WTC11 (cell line): ENCODE results near the gene KLHL29. TPM values are rescaled to one million over a fixed set of nuclear protein-coding genes. Genes with fewer than 3 reads are reported as not detected.

ENCODE experiments used
- ATAC-seq: fragments of 200-7000 bp; cut with Tn5 transposase; 2 replicates; pipeline ENCODE4 v1.10.0; 2021; ENCODE audit warnings: mild to moderate bottlenecking, moderate library complexity
- CTCF ChIA-PET: fragments of 300-600 bp; sonication (Branson Sonifier 250); formaldehyde crosslinking; loops from one replicate; lab custom pipeline; 2021; ENCODE audit warnings: antibody characterized with exemption; lab: Charles Lee
- POLR2A ChIA-PET: fragments of 350-600 bp; sonication (Branson Sonifier 250); formaldehyde crosslinking; loops from one replicate; lab custom pipeline; 2021; ENCODE audit warnings: antibody characterized with exemption; lab: Charles Lee
- DNase-seq: peaks from one replicate; pipeline ENCODE4 v3.0.0; 2021; ENCODE audit warnings: low spot score
- H3K27ac Mint-ChIP-seq: 2 replicates; pipeline ENCODE4 v1.8.0; 2021; ENCODE audit warnings: mixed read lengths
- H3K27me3 Mint-ChIP-seq: 2 replicates; pipeline ENCODE4 v1.8.0; 2021; ENCODE audit warnings: low read depth, mild to moderate bottlenecking, moderate library complexity, mixed read lengths
- H3K36me3 Mint-ChIP-seq: 2 replicates; pipeline ENCODE4 v1.8.0; 2021; ENCODE audit warnings: mixed read lengths
- H3K4me1 Mint-ChIP-seq: 2 replicates; pipeline ENCODE4 v1.8.0; 2022; ENCODE audit warnings: mixed read lengths
- H3K4me3 Mint-ChIP-seq: 2 replicates; pipeline ENCODE4 v1.8.0; 2021; ENCODE audit warnings: mild to moderate bottlenecking, moderate library complexity, mixed read lengths
- H3K9me3 Mint-ChIP-seq: 2 replicates; pipeline ENCODE4 v1.8.0; 2021; ENCODE audit warnings: mixed read lengths
- AFF4 ChIP-seq: sonication (generic); formaldehyde crosslinking; IDR thresholded peaks from 2 replicates; pipeline ENCODE4 v1.8.1; 2023; ENCODE audit warnings: mild to moderate bottlenecking, missing genetic modification reagents, borderline replicate concordance
- ATF2 ChIP-seq: sonication (generic); formaldehyde crosslinking; IDR thresholded peaks from 2 replicates; pipeline ENCODE4 v1.8.1; 2022; ENCODE audit warnings: low read depth, missing genetic modification reagents, borderline replicate concordance
- ATF6 ChIP-seq: sonication (generic); formaldehyde crosslinking; IDR thresholded peaks from 2 replicates; pipeline ENCODE4 v1.8.1; 2023; ENCODE audit warnings: mild to moderate bottlenecking, missing genetic modification reagents
- CREM ChIP-seq: sonication (generic); formaldehyde crosslinking; IDR thresholded peaks from 2 replicates; pipeline ENCODE4 v1.8.1; 2022; ENCODE audit warnings: mild to moderate bottlenecking, missing genetic modification reagents, moderate library complexity
- GTF2I ChIP-seq: fragments of 250-450 bp; sonication (Bioruptor Pico); conservative IDR thresholded peaks from 2 replicates; pipeline ENCODE4 v1.4.0; 2021; ENCODE audit warnings: mild to moderate bottlenecking
- MXD4 ChIP-seq: fragments of 250-450 bp; sonication (Bioruptor Pico); IDR thresholded peaks from 2 replicates; pipeline ENCODE4 v1.8.0; 2021; ENCODE audit warnings: mild to moderate bottlenecking, moderate library complexity, borderline replicate concordance
- PREB ChIP-seq: sonication (generic); formaldehyde crosslinking; IDR thresholded peaks from 2 replicates; pipeline ENCODE4 v1.8.1; 2022; ENCODE audit warnings: mild to moderate bottlenecking, missing genetic modification reagents, moderate library complexity, borderline replicate concordance
- RELA ChIP-seq: sonication (generic); formaldehyde crosslinking; IDR thresholded peaks from 2 replicates; pipeline ENCODE4 v1.8.1; 2022; ENCODE audit warnings: missing genetic modification reagents, mild to moderate bottlenecking, borderline replicate concordance
- SOX15 ChIP-seq: fragments of 250-450 bp; sonication (Bioruptor Pico); IDR thresholded peaks from 2 replicates; pipeline ENCODE4 v1.9.0; 2021; ENCODE audit warnings: mild to moderate bottlenecking
- SP1 ChIP-seq: sonication (generic); formaldehyde crosslinking; conservative IDR thresholded peaks from 2 replicates; pipeline ENCODE4 v1.8.1; 2022; ENCODE audit warnings: missing genetic modification reagents
- TEAD4 ChIP-seq: sonication (generic); formaldehyde crosslinking; IDR thresholded peaks from 2 replicates; pipeline ENCODE4 v1.8.0; 2022; ENCODE audit warnings: mild to moderate bottlenecking, missing genetic modification reagents
- TP53 ChIP-seq: sonication (generic); formaldehyde crosslinking; IDR thresholded peaks from 2 replicates; pipeline ENCODE4 v1.8.1; 2023; ENCODE audit warnings: mild to moderate bottlenecking, missing genetic modification reagents
- ZNF396 ChIP-seq: fragments of 250-450 bp; sonication (Bioruptor Pico); IDR thresholded peaks from 2 replicates; pipeline ENCODE4 v1.8.0; 2021; ENCODE audit warnings: mild to moderate bottlenecking, moderate library complexity, borderline replicate concordance
- total RNA-seq: library from RNA; stranded (reverse); gene quantifications from 3 replicates; pipeline ENCODE4 v1.2.3, GENCODE V29; 2021
- TF ChIP-seq, protein P1 (sequence below): sonication (generic); formaldehyde crosslinking; conservative IDR thresholded peaks from 2 replicates; pipeline ENCODE4 v1.8.1; 2023; ENCODE audit warnings: mild to moderate bottlenecking, low read depth, missing genetic modification reagents, moderate library complexity
- TF ChIP-seq, protein P2 (sequence below): fragments of 250-450 bp; sonication (Bioruptor Pico); conservative IDR thresholded peaks from 2 replicates; pipeline ENCODE4 v1.9.0; 2021; ENCODE audit warnings: mild to moderate bottlenecking
- TF ChIP-seq, protein P3 (sequence below): sonication (generic); formaldehyde crosslinking; IDR thresholded peaks from 2 replicates; pipeline ENCODE4 v1.8.1; 2023; ENCODE audit warnings: mild to moderate bottlenecking, missing genetic modification reagents

The KLHL29 gene
- total RNA-seq, 1 experiment from 2014 or later = 7.1 TPM

GRCh38 chr2:23592061-23592685 lies 207.2 kb downstream of the KLHL29 start:
- no peak for DNase-seq
- H3K4me3 Mint-ChIP-seq = no peak overlapping the region
- ATAC-seq = no peak
- H3K9me3 Mint-ChIP-seq = no peaks in the 10 kb centered on the region
- CTCF ChIA-PET = interaction anchor here (0.5 kb wide), 1 partner anchor 225 kb away, joined by 3 read pairs; no protein-coding TSS in a partner anchor
- peaks cover 3% of the 10 kb centered on the region for H3K4me1 Mint-ChIP-seq
- H3K27ac Mint-ChIP-seq = no peak overlapping the region
- TF ChIP-seq SOX15 (CRISPR knock-in tag) (no peak), ATF2 (CRISPR knock-in tag) (no peak), MXD4 (CRISPR knock-in tag) (no peak), RELA (CRISPR knock-in tag) (no peak), CREM (no peak), PREB (CRISPR knock-in tag) (no peak), AFF4 (CRISPR knock-in tag) (no peak), TP53 (CRISPR knock-in tag) (no peak), GTF2I (CRISPR knock-in tag) (no peak), SP1 (no peak), ATF6 (CRISPR knock-in tag) (no peak), ZNF396 (CRISPR knock-in tag) (no peak), TEAD4 (CRISPR knock-in tag) (no peak)
- TF ChIP-seq, protein P1, sequence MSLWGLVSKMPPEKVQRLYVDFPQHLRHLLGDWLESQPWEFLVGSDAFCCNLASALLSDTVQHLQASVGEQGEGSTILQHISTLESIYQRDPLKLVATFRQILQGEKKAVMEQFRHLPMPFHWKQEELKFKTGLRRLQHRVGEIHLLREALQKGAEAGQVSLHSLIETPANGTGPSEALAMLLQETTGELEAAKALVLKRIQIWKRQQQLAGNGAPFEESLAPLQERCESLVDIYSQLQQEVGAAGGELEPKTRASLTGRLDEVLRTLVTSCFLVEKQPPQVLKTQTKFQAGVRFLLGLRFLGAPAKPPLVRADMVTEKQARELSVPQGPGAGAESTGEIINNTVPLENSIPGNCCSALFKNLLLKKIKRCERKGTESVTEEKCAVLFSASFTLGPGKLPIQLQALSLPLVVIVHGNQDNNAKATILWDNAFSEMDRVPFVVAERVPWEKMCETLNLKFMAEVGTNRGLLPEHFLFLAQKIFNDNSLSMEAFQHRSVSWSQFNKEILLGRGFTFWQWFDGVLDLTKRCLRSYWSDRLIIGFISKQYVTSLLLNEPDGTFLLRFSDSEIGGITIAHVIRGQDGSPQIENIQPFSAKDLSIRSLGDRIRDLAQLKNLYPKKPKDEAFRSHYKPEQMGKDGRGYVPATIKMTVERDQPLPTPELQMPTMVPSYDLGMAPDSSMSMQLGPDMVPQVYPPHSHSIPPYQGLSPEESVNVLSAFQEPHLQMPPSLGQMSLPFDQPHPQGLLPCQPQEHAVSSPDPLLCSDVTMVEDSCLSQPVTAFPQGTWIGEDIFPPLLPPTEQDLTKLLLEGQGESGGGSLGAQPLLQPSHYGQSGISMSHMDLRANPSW (CRISPR knock-in tag) = no peak
- TF ChIP-seq, protein P2, sequence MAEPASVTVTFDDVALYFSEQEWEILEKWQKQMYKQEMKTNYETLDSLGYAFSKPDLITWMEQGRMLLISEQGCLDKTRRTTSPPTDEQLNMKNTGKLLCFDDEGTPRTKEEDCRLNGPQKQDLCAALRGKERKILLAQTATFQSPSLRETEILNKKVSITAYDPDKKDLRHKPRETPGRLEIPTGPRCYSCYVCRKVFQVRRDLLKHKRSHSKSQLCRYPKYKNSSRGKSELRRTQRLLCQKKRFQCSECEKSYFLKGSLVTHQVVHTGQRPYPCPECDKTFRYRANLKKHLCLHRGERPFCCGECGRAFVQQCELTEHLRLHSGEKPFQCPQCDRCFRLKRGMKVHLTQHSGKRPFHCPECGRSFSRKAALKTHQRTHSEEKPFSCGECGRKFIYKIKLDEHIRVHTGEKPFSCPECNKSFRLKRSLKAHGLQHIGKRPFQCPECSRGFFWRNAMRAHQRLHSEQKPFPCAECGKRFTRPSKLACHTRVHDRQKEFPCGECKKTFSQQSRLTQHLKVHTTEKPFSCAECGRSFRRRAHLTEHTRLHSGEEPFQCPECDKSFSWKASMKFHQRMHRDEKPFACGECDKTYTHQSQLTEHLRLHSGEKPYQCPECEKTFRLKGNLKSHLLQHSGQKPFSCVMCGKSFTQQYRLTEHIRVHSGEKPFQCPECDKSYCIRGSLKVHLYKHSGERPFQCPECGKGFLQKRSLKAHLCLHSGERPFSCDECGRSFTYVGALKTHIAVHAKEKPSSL = no peak
- TF ChIP-seq, protein P3, sequence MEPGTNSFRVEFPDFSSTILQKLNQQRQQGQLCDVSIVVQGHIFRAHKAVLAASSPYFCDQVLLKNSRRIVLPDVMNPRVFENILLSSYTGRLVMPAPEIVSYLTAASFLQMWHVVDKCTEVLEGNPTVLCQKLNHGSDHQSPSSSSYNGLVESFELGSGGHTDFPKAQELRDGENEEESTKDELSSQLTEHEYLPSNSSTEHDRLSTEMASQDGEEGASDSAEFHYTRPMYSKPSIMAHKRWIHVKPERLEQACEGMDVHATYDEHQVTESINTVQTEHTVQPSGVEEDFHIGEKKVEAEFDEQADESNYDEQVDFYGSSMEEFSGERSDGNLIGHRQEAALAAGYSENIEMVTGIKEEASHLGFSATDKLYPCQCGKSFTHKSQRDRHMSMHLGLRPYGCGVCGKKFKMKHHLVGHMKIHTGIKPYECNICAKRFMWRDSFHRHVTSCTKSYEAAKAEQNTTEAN (CRISPR knock-in tag) = no peak
- TF ChIP-seq, all 79 proteins: peak for 0
- Mint-ChIP-seq H3K27me3 (no peaks in the 10 kb centered on the region), H3K36me3 (no peaks in the 10 kb centered on the region)
- POLR2A ChIA-PET = no interaction called here
